GM12864 (cell line): Measurements from ENCODE around the gene LITAFD.

Experiments
- DNase-seq: peaks from one replicate; pipeline ENCODE4 v3.0.0-alpha.2; 2011; ENCODE audit warnings: low read depth
- H3K4me3 ChIP-seq: 2 replicates; pipeline ENCODE4 v1.5.1; 2011; ENCODE audit warnings: mild to moderate bottlenecking, low read depth, low read length, control low read depth
- TF ChIP-seq, protein P1 (sequence below): IDR thresholded peaks from 2 replicates; pipeline ENCODE4 v1.5.1; 2011; ENCODE audit warnings: low read depth, mild to moderate bottlenecking, moderate library complexity, low read length, control low read depth, inconsistent platforms; ENCODE audit errors: missing control alignments

The LITAFD gene

DNA sequence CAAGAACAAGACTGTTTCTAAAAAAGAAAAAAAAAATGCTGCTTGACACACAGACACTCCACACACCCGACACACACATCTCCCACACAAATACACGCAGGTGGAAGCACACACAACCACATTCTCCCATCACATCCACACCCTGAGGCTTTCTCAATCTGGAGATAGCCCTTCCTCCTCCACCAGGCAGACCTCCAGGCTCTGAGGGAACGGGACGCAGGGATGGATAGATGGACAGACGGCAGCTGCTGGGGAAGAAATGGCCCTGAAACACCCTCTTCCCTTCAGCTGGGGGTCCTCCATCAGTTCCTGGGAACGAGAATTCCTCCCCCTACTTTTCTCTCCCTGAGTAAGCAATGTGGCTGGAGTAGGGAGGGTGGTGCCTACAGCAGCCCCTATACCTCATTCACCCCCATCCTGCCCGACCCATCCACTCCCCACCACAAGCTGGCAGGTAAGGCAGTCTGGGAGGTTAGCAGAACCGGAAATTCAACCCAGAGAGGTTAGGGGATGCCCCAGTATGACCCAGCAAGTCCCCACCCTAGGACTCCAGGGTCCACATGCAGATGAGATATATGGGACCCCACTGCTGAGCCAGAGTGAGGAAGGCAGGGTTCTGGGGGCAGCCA, 4.1 kb upstream of the LITAFD start:
- H3K4me3 ChIP-seq = no peak overlapping the region
- TF ChIP-seq, protein P1, sequence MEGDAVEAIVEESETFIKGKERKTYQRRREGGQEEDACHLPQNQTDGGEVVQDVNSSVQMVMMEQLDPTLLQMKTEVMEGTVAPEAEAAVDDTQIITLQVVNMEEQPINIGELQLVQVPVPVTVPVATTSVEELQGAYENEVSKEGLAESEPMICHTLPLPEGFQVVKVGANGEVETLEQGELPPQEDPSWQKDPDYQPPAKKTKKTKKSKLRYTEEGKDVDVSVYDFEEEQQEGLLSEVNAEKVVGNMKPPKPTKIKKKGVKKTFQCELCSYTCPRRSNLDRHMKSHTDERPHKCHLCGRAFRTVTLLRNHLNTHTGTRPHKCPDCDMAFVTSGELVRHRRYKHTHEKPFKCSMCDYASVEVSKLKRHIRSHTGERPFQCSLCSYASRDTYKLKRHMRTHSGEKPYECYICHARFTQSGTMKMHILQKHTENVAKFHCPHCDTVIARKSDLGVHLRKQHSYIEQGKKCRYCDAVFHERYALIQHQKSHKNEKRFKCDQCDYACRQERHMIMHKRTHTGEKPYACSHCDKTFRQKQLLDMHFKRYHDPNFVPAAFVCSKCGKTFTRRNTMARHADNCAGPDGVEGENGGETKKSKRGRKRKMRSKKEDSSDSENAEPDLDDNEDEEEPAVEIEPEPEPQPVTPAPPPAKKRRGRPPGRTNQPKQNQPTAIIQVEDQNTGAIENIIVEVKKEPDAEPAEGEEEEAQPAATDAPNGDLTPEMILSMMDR = no peak
- DNase-seq = no peak

DNA sequence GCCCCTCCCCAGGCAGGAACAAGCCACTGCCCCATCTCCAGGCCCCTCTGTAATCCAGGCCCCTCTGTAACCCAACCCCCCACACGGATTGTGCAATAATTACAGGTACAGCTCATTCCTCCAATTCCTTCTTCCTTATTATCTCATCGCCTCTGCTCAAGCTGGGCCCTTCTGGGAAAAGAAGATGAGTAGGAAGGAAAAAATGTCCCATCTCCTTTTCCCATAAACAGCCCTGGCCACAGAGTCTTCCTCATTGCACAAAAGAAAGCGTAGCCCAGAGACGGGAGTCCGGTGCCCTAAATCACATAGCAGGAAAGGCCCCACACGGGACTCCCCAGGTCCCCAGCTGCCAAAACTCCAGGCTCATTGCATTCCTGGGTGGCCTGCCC, 3.6 kb upstream of the LITAFD start:
- TF ChIP-seq, protein P1 = no peak
- DNase-seq = no peak
- no peak overlapping the region for H3K4me3 ChIP-seq

DNA sequence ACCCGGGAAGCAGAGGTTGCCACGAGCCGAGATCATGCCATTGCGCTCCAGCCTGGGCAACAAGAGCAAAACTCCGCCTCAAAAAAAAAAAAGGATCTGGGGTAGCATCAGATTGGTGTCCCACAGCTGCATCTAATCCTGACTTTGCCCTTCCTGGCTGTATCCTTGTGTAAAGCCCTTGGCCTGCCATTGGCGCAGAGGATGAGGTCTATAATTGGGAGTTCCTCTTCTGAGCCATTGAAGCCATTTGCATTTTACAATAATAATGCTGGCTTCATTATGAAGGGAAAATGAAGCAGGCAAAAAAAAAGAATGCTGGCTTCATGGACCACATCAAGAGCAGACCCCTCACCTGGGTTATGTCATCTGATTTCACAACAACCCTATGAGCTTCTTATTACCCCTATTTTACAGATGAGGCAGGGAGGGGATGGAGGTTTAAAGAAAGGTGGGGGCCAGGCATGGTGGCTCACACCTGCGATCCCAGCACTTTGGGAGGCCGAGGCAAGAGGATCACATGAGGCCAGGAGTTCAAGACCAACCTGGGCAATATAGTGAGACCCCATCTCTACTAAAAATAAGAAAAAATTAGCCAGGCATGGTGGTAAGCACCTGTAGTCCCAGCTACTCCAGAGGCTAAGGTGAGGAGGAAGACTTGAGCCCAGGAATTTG, 1.2 kb upstream of the LITAFD start:
- no peak for DNase-seq
- H3K4me3 ChIP-seq = no peak overlapping the region
- TF ChIP-seq, protein P1 = no peak

DNA sequence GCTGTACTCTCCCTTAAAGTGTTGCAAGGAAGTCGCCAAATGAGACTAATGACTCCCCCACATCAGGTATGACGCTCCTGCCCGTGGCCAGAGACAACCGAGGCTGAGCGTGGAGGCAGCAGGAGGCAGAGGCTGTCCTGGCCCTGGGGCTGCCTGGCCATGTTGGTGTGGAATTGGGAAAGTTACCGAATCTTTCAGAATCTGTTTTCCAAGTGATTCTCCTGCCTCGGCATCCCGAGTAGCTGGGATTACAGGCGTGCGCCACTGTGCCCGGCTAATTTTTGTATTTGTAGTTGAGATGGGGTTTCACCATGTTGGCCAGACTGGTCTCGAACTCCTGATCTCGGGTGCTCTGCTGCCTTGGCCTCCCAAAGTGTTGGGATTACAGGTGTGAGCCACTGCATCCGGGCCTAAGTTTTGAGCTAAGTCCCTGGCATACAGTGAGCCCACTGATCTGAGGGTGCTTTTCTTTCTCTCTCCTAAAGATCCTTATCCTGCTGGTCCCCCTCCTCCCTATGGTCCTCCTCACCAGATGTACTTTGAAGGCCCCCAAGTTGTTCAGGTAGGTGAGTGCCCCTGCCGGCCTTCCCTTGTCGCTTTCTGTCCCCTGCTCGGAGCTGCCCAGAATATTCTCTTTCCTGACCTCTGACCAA, 700 bp downstream of the LITAFD start:
- DNase-seq = no peak
- no peak overlapping the region for H3K4me3 ChIP-seq
- TF ChIP-seq, protein P1 = no peak

DNA sequence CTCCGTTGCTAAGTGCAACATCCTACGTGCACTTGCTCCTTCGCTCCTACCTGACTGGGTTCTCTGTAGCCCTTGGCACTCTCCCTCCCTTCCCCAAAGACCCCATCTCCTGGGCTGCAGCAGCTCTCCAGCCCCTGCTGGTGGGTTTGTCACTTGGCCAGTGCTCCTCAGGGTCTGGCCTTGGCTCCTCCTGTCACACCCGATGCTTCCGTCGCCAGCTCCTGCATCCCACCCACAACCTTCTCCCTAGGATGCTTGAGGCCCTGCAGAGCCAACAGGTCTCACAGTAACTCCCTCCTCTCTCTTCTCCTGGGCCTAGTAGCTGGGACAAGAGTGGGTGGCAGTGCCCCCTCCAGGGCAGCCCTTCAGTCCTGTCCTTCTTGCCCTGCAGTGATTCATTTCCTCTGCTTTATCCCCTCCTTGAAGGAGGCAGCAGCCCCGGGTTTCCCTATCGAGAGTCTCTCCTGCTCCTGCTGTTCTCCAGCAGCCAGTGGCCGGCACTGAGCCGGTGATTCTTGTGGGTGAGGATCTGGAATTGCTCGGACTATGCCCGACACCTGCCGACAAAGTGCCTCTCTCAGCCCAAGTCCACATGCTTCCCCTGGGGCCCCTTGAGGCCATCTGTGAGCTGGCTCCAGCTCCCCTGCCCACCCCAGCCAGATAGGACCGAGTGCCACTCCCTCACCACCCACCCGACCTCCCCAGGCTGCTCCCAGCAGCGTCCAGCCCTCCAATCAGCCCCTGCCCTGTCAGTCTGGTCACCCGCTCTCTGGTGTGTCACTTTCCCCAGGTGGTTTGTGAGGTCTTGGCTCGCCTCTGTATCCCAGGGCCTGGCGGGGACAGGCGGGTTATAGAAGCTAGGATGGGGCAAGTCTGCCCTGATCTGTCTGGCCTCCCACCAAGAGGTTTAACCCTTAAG, 3.8 kb downstream of the LITAFD start:
- no peak for DNase-seq
- TF ChIP-seq, protein P1 = no peak
- H3K4me3 ChIP-seq = no peak overlapping the region

DNA sequence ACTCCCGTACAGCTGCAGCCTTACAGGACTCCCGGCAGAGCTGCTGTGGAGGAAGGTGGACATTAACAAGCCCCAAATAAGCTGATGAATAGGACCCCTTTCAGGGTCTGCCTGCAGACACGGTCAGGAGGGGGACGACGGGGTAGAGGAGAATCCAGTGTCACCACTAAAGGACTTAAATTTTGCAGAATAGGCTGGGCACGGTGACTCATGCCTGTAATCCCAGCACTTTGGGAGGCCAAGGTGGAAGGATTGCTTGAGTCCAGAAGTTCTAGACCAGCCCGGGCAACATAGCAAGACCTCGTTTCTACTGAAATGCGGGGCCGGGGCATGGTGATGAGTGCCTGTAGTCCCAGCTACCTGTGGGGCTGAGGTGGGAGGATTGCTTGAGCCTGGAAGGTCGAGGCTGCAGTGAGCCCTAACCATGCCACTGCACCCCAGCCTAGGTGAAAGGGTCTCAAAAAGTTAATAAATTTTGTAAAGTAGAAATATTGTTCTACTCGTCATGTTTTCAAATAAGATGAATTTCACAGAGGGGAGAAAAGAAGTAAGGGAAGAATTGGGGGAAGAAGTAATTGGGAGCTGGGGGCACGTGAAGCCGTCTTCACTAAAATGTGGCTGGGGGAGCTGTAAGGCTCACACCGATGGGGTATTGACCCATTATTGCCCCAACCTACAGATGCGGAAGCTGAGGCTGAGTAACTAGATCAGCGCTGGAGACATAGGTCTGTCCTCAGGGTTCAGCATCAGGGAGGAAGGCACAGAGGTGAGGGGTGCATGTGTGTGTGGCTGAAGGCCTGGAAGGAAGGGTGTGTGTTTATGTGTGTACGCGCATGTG, 4.7 kb downstream of the LITAFD start:
- H3K4me3 ChIP-seq = no peak overlapping the region
- DNase-seq = no peak
- TF ChIP-seq, protein P1 = no peak
